ENCODE measurements around the gene RANBP17.
"Not testable (repeated sequence)": the region's sequence is repeated elsewhere in the genome, so short reads cannot be mapped to it uniquely, and the experiment has no call there.

Gene RANBP17

GRCh38 chr5:170960567-170960966, 98.7 kb downstream of the RANBP17 start:
- no peak for DNase-seq

GRCh38 chr5:170963521-170963920, 101.7 kb downstream of the RANBP17 start:
- no peak for DNase-seq

GRCh38 chr5:170974461-170974860, 112.6 kb downstream of the RANBP17 start:
- no peak for DNase-seq

GRCh38 chr5:170980261-170980660, 118.4 kb downstream of the RANBP17 start:
- not testable (repeated sequence) for DNase-seq

- no peak for DNase-seq
Observed at GRCh38 chr5:170985486-170985885, 123.7 kb downstream of the RANBP17 start.

DNA sequence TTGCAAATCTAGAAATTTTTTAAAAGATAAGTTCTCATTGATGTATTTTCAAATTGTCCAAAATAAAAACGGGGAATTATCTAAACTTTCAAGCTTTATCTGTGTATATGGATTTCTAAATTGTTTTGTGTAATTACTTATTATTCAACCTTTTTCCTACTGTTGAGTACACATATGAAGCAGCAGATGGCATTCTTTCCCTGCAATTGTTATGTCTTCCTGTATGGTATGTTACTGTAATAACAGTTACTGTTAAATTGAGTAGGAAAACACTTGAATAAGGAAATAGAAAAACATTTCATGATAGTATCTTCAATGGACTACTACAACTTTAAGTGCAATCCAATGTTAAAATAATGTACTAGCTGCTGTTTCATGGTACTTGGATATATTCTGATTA, 124.8 kb downstream of the RANBP17 start:
- DNase-seq, result peak; percentile 22

- DNase-seq, result no peak
Observed at GRCh38 chr5:170993476-170993875, 131.7 kb downstream of the RANBP17 start.

- no peak for DNase-seq
Observed at GRCh38 chr5:171010086-171010485, 148.3 kb downstream of the RANBP17 start.

DNA sequence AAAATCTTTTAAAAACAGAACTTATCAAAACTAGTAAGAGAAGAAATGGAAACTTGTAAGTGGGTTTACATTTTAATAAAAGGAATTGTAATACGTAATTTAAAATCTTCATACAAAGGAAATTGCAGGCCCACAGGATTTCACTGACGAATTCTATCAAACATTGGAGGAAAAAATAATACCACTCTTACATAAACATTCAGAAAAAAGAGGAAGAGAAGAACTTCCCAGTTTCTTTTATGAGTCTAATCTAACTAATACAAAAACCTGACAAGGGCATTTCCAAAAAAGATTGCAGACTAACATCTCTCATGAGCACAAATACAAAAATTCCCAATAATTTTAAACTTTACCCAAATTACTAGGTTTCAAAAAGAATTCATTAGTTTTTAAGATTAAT, 149.0 kb downstream of the RANBP17 start:
- no peak for DNase-seq

- no peak for DNase-seq
Observed at GRCh38 chr5:171023508-171023907, 161.7 kb downstream of the RANBP17 start.

DNA sequence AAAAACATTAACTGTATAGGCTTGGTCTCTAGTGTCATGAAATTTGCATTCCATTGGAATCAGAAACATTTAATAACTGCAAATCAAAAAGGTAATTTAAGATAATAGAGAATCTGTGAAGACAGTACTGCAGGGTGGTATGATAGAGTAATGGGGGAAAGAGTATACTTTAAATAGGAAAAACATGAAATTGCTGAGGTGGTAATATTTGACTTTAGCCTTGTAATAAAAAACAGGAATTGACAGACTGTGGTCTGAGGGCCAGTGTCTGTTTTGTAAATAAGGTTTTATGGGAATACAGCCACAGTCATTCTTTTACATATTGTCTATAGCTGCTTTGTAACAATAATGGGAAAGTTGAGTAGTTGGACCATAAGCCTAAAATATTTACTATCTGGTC, 162.3 kb downstream of the RANBP17 start:
- DNase-seq, result no peak

DNA sequence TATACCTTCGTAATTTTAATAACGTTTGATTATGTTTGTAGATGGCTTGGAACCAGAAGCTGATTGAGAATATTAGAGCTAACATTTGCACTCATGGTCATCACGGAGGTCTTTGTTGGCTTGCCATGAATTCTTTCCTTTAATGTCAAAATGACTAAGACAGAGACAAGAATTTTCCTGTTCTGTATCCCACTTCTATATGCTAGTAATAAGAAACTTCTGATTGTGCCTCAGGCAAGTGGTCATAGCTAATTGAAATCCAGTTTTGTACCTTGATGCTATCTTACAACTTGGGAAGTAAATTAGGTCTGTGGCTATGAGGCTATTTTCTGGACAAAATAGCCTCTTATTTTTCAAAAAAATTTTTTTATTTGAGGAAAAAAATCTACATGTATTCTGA, 167.6 kb downstream of the RANBP17 start:
- no peak for DNase-seq

DNA sequence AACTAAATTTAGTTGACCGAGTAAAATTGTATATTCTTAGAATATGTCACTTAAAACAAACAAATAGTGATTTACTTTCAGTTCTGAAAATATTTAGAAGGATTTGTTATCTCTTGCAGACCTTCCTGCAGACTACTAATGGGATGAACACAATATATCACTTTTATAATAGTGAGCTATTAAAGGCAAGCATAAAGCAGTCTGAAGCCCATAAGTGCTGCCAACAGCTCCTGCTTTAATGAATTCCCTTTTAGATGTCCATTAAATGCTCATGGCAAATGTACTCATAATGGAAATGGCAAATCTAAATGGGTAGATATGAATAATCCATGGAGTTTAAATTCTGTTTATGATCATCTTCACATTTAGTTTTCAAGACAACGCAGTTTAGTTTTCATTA, 170.2 kb downstream of the RANBP17 start:
- DNase-seq, result no peak

GRCh38 chr5:171032435-171032973, 170.7 kb downstream of the RANBP17 start:
- no peak for DNase-seq

DNA sequence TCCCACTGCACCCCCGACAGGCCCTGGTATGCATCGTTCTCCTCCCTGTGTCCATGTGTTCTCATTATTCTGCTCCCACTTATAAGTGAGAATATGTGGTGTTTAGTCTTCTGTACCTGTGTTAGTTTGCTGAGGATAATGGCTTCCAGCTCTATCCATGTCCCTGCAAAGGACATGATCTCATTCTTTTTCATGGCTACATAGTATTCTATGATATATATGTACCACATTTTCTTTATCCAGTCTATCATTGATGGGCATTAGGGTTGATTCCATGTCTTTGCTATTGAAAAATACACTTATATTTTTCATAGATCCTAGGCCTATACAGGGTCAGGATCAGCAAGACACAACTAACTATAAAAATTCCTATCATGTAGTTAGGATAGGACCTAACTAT, 180.1 kb downstream of the RANBP17 start:
- DNase-seq, result not testable (repeated sequence)

- DNase-seq, result no peak
Observed at GRCh38 chr5:171050916-171051315, 189.1 kb downstream of the RANBP17 start.

- DNase-seq, result no peak
Observed at GRCh38 chr5:171055875-171056454, 194.1 kb downstream of the RANBP17 start.

DNA sequence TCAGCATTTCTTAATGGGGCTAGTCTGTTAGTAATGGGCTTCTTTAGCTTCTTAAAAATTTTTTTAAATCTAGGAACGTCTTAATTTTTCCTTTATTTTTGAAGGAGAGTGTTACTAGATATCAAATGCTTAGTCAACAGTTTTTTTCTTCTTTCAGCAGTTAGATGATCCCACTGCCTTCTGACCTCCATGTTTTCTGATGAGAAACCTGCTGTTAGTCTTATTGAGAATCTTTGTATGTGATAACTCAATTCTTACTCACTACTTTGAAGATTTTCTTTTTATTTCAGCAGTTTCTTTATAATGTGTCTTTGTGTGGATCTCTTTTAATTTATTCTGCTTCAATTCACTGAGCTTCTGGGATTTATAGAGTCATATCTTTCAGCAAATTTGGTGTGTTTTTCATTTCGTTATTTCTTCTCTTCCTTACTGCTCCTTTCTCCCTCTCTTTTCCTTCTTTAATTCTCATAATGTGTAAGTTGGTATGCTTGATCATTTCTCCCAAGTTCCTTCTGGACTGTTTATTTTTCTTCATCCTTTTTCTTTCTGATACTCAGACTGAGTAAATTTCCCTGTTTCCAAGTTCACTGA, 205.8 kb downstream of the RANBP17 start:
- DNase-seq, result no peak

- no peak for DNase-seq
Observed at GRCh38 chr5:171074747-171075146, 212.9 kb downstream of the RANBP17 start.

DNA sequence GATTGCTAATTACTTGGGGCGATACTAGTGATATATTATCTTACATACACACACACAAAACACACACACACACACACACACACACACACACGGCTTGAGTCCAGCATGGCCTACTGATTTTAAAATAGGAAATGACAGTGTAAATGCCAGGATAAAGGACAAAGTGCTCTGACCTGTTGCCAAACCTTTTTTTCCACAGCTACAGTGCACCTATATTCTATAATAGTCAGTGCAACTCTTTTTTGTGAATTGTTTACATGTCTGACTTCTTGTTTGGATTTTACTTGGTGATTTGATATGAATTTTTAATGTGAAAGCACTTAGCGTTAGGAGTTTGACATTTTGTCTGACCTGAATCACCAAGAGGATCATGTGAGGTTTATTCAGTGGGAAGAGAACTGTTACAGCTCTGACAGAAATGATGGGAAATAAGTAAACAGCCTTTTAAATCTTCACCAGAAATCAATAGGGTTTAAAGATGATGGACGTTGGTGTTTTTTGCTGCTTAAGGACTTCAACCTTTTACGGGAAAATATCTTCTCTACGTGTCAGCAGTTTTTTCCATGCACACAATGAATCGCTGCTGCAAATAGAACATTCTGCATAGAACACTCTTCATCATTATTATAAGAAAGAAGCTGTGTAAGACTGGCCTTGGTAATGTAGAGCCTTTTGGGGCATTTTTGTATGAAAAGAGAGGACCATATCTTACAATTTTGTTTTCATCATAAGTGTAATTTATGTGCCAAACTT, 218.5 kb downstream of the RANBP17 start:
- no peak for DNase-seq

DNA sequence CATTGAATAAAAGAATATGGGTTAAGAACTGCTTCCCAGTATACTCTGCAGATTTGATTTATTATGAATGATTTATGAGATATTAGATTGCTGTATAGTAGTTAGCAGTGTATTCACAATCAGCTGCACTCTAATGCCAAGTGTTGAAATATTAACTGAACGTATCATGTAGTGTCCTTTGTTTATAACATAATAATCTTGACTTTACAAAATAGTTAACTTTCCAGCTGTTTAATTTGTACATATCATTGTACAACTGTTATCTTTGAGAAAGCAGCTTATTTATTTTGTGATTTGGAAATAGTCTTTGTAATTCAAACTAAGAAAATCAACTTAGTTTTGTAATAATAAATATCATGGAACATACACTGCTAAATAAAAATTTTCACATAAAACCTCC, 219.5 kb downstream of the RANBP17 start:
- no peak for DNase-seq

- DNase-seq, result no peak
Observed at GRCh38 chr5:171092194-171092593, 230.4 kb downstream of the RANBP17 start.

DNA sequence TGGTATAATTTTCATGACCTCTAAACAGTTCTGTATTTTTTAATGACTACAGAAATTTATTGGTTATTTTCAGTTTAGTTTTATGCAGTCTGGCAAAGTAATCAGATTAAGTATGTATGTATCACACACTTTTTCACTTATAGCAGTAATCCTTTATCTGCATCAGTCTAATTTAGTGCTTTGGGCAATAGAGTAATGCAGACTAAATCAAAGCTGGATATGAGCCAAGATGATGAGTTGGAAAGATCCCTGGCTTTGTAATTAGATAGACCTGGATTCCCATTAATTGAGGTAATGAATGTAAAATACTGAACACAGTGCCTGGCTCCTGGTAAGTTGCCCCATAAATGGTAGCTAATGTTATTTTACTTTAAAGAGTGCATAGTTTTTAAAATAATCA, 231.8 kb downstream of the RANBP17 start:
- no peak for DNase-seq

DNA sequence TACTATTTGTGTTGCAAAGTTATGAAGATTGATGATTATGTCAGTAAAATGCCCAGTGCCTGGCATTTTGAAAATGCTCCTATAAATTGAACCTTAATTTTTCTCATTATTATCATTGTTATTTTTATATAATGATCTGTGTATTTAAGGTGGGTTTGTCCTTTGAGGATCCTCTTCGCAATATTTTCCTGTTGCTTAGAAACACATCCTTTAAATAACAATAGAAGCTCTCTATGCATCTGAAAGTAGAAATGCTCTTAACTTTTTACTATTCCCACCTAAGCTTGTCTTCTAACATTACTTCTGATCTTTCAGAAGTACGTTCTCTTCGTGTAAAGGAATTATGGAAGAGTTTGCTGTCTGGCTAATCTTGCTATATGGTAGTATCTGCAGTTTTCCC, 232.5 kb downstream of the RANBP17 start:
- DNase-seq, result no peak

Measured in COR-L47 (cell line).